WTC11 (cell line): ENCODE data around the gene UTF1.

Experiments
- CREM ChIP-seq: sonication (generic); formaldehyde crosslinking; IDR thresholded peaks from 2 replicates; pipeline ENCODE4 v1.8.1; 2022; ENCODE audit warnings: mild to moderate bottlenecking, missing genetic modification reagents, moderate library complexity
- CTCF ChIP-seq: fragments of 200-600 bp; IDR thresholded peaks from 2 replicates; pipeline ENCODE4 v1.8.0; 2022; ENCODE audit warnings: antibody characterized with exemption
- PREB ChIP-seq: sonication (generic); formaldehyde crosslinking; IDR thresholded peaks from 2 replicates; pipeline ENCODE4 v1.8.1; 2022; ENCODE audit warnings: mild to moderate bottlenecking, missing genetic modification reagents, moderate library complexity, borderline replicate concordance
- TF ChIP-seq, protein P1 (sequence below): sonication (generic); formaldehyde crosslinking; IDR thresholded peaks from 2 replicates; pipeline ENCODE4 v1.8.0; 2022; ENCODE audit warnings: mild to moderate bottlenecking, missing genetic modification reagents
- TF ChIP-seq, protein P2 (sequence below): sonication (generic); formaldehyde crosslinking; IDR thresholded peaks from 2 replicates; pipeline ENCODE4 v1.8.1; 2023; ENCODE audit warnings: mild to moderate bottlenecking, missing genetic modification reagents, moderate library complexity

GRCh38 chr10:133281084-133281483 lies 51.1 kb downstream of the UTF1 start:
- TF ChIP-seq CTCF: no peak
- TF ChIP-seq, protein P1, sequence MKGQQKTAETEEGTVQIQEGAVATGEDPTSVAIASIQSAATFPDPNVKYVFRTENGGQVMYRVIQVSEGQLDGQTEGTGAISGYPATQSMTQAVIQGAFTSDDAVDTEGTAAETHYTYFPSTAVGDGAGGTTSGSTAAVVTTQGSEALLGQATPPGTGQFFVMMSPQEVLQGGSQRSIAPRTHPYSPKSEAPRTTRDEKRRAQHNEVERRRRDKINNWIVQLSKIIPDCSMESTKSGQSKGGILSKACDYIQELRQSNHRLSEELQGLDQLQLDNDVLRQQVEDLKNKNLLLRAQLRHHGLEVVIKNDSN (CRISPR knock-in tag): no peak
- TF ChIP-seq, protein P2, sequence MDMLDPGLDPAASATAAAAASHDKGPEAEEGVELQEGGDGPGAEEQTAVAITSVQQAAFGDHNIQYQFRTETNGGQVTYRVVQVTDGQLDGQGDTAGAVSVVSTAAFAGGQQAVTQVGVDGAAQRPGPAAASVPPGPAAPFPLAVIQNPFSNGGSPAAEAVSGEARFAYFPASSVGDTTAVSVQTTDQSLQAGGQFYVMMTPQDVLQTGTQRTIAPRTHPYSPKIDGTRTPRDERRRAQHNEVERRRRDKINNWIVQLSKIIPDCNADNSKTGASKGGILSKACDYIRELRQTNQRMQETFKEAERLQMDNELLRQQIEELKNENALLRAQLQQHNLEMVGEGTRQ (CRISPR knock-in tag): no peak
- TF ChIP-seq CREM: no peak
- TF ChIP-seq PREB (CRISPR knock-in tag): no peak
